Loucy (cell line): Measurements from ENCODE around the gene C1QL3.

Experiments used
- EZH2phosphoT487 ChIP-seq: fragments of 200-600 bp; IDR thresholded peaks from 2 replicates; pipeline ENCODE4 v1.6.1; 2018; ENCODE audit warnings: antibody characterized with exemption, mild to moderate bottlenecking, moderate library complexity, borderline replicate concordance
- TF ChIP-seq, protein P1 (sequence below): fragments of 200-600 bp; sonication (generic); conservative IDR thresholded peaks from 2 replicates; pipeline ENCODE4 v1.5.1; 2014; ENCODE audit warnings: mild to moderate bottlenecking, antibody characterized with exemption, low read length

DNA sequence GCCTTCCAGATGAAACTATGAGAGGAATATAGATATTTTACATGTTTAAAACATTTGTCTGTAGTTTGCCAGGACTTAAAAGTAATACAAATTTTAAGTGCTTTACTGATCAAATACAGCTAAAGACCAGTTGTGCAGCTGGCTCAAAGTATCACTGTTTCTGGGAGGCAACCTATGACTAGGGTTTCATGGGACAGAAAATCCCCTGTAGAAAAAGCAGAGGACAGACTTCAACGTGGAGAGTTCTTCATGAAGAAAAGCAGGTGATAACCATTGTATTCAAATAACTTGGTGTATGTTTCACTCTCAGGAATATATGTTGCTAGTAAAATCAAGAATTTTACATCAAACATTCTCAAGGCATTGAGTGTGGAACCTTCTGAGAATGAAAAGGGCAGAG lies 43.9 kb downstream of the C1QL3 start:
- TF ChIP-seq, protein P1, sequence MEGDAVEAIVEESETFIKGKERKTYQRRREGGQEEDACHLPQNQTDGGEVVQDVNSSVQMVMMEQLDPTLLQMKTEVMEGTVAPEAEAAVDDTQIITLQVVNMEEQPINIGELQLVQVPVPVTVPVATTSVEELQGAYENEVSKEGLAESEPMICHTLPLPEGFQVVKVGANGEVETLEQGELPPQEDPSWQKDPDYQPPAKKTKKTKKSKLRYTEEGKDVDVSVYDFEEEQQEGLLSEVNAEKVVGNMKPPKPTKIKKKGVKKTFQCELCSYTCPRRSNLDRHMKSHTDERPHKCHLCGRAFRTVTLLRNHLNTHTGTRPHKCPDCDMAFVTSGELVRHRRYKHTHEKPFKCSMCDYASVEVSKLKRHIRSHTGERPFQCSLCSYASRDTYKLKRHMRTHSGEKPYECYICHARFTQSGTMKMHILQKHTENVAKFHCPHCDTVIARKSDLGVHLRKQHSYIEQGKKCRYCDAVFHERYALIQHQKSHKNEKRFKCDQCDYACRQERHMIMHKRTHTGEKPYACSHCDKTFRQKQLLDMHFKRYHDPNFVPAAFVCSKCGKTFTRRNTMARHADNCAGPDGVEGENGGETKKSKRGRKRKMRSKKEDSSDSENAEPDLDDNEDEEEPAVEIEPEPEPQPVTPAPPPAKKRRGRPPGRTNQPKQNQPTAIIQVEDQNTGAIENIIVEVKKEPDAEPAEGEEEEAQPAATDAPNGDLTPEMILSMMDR = no peak
- TF ChIP-seq EZH2phosphoT487 = no peak
